H9 (cell line): ENCODE results near the gene ERVV-1. TPM values are rescaled to one million over a fixed set of nuclear protein-coding genes. Genes with fewer than 3 reads are reported as not detected.

Experiments used
- DNase-seq: peaks from one replicate; pipeline ENCODE4 v3.0.0-alpha.2; 2017
- H2AFZ ChIP-seq: one replicate; pipeline ENCODE4 v1.6.1; 2013; ENCODE audit warnings: mild to moderate bottlenecking, low read length, control low read depth, moderate library complexity
- H2AK5ac ChIP-seq: 2 replicates; pipeline ENCODE4 v1.6.1; 2013; ENCODE audit warnings: low read length, control low read depth, mixed read lengths; ENCODE audit not compliant: insufficient read length
- H2BK120ac ChIP-seq: one replicate; pipeline ENCODE4 v1.6.1; 2013; ENCODE audit warnings: low read depth, mild to moderate bottlenecking, low read length, control low read depth, inconsistent platforms; ENCODE audit not compliant: poor library complexity, severe bottlenecking
- H2BK12ac ChIP-seq: 2 replicates; pipeline ENCODE4 v1.6.1; 2013; ENCODE audit warnings: low read length, control low read depth, mixed read lengths, low read depth; ENCODE audit not compliant: insufficient read length
- H2BK15ac ChIP-seq: 2 replicates; pipeline ENCODE4 v1.6.1; 2013; ENCODE audit warnings: low read depth, low read length, control low read depth
- H2BK20ac ChIP-seq: one replicate; pipeline ENCODE4 v1.6.1; 2013; ENCODE audit warnings: low read depth, mild to moderate bottlenecking, low read length, control low read depth, inconsistent platforms; ENCODE audit not compliant: poor library complexity, severe bottlenecking
- H2BK5ac ChIP-seq: 2 replicates; pipeline ENCODE4 v1.6.1; 2013; ENCODE audit warnings: low read length, control low read depth, mixed read lengths; ENCODE audit not compliant: insufficient read length
- H3K14ac ChIP-seq: 2 replicates; pipeline ENCODE4 v1.6.1; 2013; ENCODE audit warnings: low read length, control low read depth; ENCODE audit not compliant: insufficient read depth
- H3K18ac ChIP-seq: 2 replicates; pipeline ENCODE4 v1.6.1; 2013; ENCODE audit warnings: low read depth, mild to moderate bottlenecking, mixed read lengths, low read length, control low read depth; ENCODE audit not compliant: insufficient read length
- H3K23ac ChIP-seq: 2 replicates; pipeline ENCODE4 v1.6.1; 2013; ENCODE audit warnings: low read length, control low read depth, mixed read lengths, low read depth; ENCODE audit not compliant: insufficient read length
- H3K23me2 ChIP-seq: 2 replicates; pipeline ENCODE4 v1.6.1; 2013; ENCODE audit warnings: low read depth, mild to moderate bottlenecking, mixed read lengths, low read length, control low read depth; ENCODE audit not compliant: insufficient read length, poor library complexity, severe bottlenecking
- H3K27ac ChIP-seq: 2 replicates; pipeline ENCODE4 v1.5.1; 2013; ENCODE audit warnings: low read length, control low read depth, mixed read lengths, low read depth; ENCODE audit not compliant: insufficient read length
- H3K27me3 ChIP-seq: 2 replicates; pipeline ENCODE4 v1.6.1; 2013; ENCODE audit warnings: low read length, control low read depth, inconsistent platforms; ENCODE audit not compliant: insufficient read depth
- H3K4ac ChIP-seq: 2 replicates; pipeline ENCODE4 v1.6.1; 2013; ENCODE audit warnings: low read depth, mild to moderate bottlenecking, control low read depth, inconsistent platforms, low read length, moderate library complexity
- H3K4me1 ChIP-seq: 2 replicates; pipeline ENCODE4 v1.6.1; 2013; ENCODE audit warnings: low read length, control low read depth, inconsistent platforms; ENCODE audit not compliant: insufficient read depth
- H3K4me2 ChIP-seq: 2 replicates; pipeline ENCODE4 v1.6.1; 2013; ENCODE audit warnings: low read length, control low read depth, mixed read lengths; ENCODE audit not compliant: insufficient read length, insufficient read depth
- H3K56ac ChIP-seq: 2 replicates; pipeline ENCODE4 v1.6.1; 2013; ENCODE audit warnings: low read depth, mild to moderate bottlenecking, mixed read lengths, low read length, control low read depth; ENCODE audit not compliant: insufficient read length
- H3K79me1 ChIP-seq: 2 replicates; pipeline ENCODE4 v1.6.1; 2013; ENCODE audit warnings: low read depth, mild to moderate bottlenecking, moderate library complexity, low read length, control low read depth, inconsistent platforms; ENCODE audit not compliant: insufficient read depth, poor library complexity, severe bottlenecking
- H3K79me2 ChIP-seq: 2 replicates; pipeline ENCODE4 v1.6.1; 2013; ENCODE audit warnings: low read length, control low read depth, inconsistent platforms; ENCODE audit not compliant: insufficient read depth
- H3K9ac ChIP-seq: 2 replicates; pipeline ENCODE4 v1.6.1; 2013; ENCODE audit warnings: low read length, control low read depth, mixed read lengths; ENCODE audit not compliant: insufficient read length; ENCODE audit errors: extremely low read depth
- H3K9me3 ChIP-seq: one replicate; pipeline ENCODE4 v1.6.1; 2013; ENCODE audit warnings: low read depth, low read length, inconsistent platforms; ENCODE audit not compliant: control insufficient read depth
- H3T11ph ChIP-seq: one replicate; pipeline ENCODE4 v1.6.1; 2013; ENCODE audit warnings: mild to moderate bottlenecking, low read length, control low read depth, inconsistent platforms
- H4K20me1 ChIP-seq: one replicate; pipeline ENCODE4 v1.6.1; 2013; ENCODE audit not compliant: control insufficient read depth, insufficient read length, insufficient read depth
- H4K5ac ChIP-seq: 2 replicates; pipeline ENCODE4 v1.6.1; 2013; ENCODE audit warnings: low read depth, mild to moderate bottlenecking, mixed read lengths, low read length, control low read depth; ENCODE audit not compliant: insufficient read length
- H4K8ac ChIP-seq: replicated peaks from 2 replicates; pipeline ENCODE4 v1.6.1; 2013; ENCODE audit warnings: low read length, control low read depth, mixed read lengths, low read depth; ENCODE audit not compliant: insufficient read length
- H4K91ac ChIP-seq: 2 replicates; pipeline ENCODE4 v1.6.1; 2013; ENCODE audit warnings: low read depth, mild to moderate bottlenecking, moderate library complexity, mixed read lengths, low read length, control low read depth; ENCODE audit not compliant: insufficient read length
- H3K27ac Mint-ChIP-seq, 3 experiments: 2 replicates in 2 of 3; 3 replicates in 1 of 3; pipeline ENCODE4 v1.8.0; 2020 to 2021; ENCODE audit warnings: mixed read lengths in 3 of 3, mild to moderate bottlenecking in 1 of 3, moderate library complexity in 1 of 3
- H3K27me3 Mint-ChIP-seq: 2 replicates; pipeline ENCODE4 v1.8.0; 2021; ENCODE audit warnings: low read depth, mild to moderate bottlenecking, moderate library complexity, mixed read lengths
- H3K36me3 Mint-ChIP-seq, 3 experiments: 2 replicates in 2 of 3; 3 replicates in 1 of 3; pipeline ENCODE4 v1.8.0; 2020 to 2021; ENCODE audit warnings: low read depth in 3 of 3, mixed read lengths in 3 of 3; ENCODE audit not compliant: insufficient read depth in 1 of 3
- H3K4me1 Mint-ChIP-seq, 2 experiments: 2 replicates each; pipeline ENCODE4 v1.8.0; 2020; ENCODE audit warnings: mixed read lengths in 2 of 2
- H3K4me3 Mint-ChIP-seq, 2 experiments: 2 replicates in 1 of 2; 3 replicates in 1 of 2; pipeline ENCODE4 v1.8.0; 2020 to 2021; ENCODE audit warnings: mild to moderate bottlenecking in 2 of 2, mixed read lengths in 2 of 2, moderate library complexity in 1 of 2
- H3K9me3 Mint-ChIP-seq, 2 experiments: 2 replicates in 1 of 2; 3 replicates in 1 of 2; pipeline ENCODE4 v1.8.0; 2020; ENCODE audit warnings: mild to moderate bottlenecking in 2 of 2, mixed read lengths in 2 of 2, moderate library complexity in 1 of 2
- CTCF ChIP-seq: fragments of 200-600 bp; sonication (generic); conservative IDR thresholded peaks from 3 replicates; pipeline ENCODE4 v1.8.0; 2021; ENCODE audit warnings: antibody characterized with exemption, mild to moderate bottlenecking
- WGBS: extraction: QIAGEN DNeasy Blood & Tissue Kit; methylation state at CpG from one replicate; pipeline ENCODE4 v1.1.7; 2013; ENCODE audit warnings: missing lambda C conversion rate, low lambda C conversion rate, mixed read lengths; ENCODE audit not compliant: insufficient read length; ENCODE audit errors: extremely low coverage; 5-methylcytosine and 5-hydroxymethylcytosine counted together
- total RNA-seq: library from RNA; stranded (reverse); gene quantifications from 2 replicates; pipeline ENCODE4 v1.2.1, GENCODE V29; 2021

The ERVV-1 gene
- total RNA-seq, 1 experiment from 2014 or later, result not detected

- H2BK15ac ChIP-seq, result no peak overlapping the region
- H3K23me2 ChIP-seq, result peaks cover 10% of the 10 kb centered on the region
- no peak overlapping the region for H3K56ac ChIP-seq
- no peak overlapping the region for H3K18ac ChIP-seq
- no peaks in the 10 kb centered on the region for H3K4me1 ChIP-seq
- no peaks in the 10 kb centered on the region for H3K79me1 ChIP-seq
- H3T11ph ChIP-seq, result no peak overlapping the region
- no peaks in the 10 kb centered on the region for H3K9me3 ChIP-seq
- no peak for DNase-seq
- H2BK5ac ChIP-seq, result no peak overlapping the region
- no peak overlapping the region for H2BK20ac ChIP-seq
- H3K23ac ChIP-seq, result no peak overlapping the region
- no peak overlapping the region for H4K8ac ChIP-seq
- no peaks in the 10 kb centered on the region for H4K20me1 ChIP-seq
- no peak overlapping the region for H3K4ac ChIP-seq
- Mint-ChIP-seq H3K9me3 (0 out of 5 replicates have a peak, but pooled peaks cover 2 to 6% of the 10 kb centered on the region in 2 experiments), H3K27me3 (peaks cover 60% of the 10 kb centered on the region), H3K4me3 (peak overlapping the region in 1 of 2 experiments; percentile 48; a peak in 2 of 5 replicates), H3K27ac (no peak overlapping the region; a peak in 1 of 7 replicates), H3K4me1 (peaks cover 15 to 18% of the 10 kb centered on the region in 2 experiments), H3K36me3 (no peaks in the 10 kb centered on the region)
- H3K14ac ChIP-seq, result no peak overlapping the region
- H4K5ac ChIP-seq, result no peak overlapping the region
- WGBS, result no CpG with 5 or more reads among the region's 9 CpGs
- peaks cover 4% of the 10 kb centered on the region; the same call in 1 of the 2 replicates for H3K27me3 ChIP-seq
- H2AK5ac ChIP-seq, result no peak overlapping the region
- no peaks in the 10 kb centered on the region for H3K79me2 ChIP-seq
- H2BK120ac ChIP-seq, result no peak overlapping the region
- H2BK12ac ChIP-seq, result no peak overlapping the region
- no peak overlapping the region for H4K91ac ChIP-seq
- no peak overlapping the region for H2AFZ ChIP-seq
- no peak for TF ChIP-seq CTCF
- no peak overlapping the region for H3K27ac ChIP-seq
- peak overlapping the region; percentile 29 for H3K4me2 ChIP-seq
- no peak overlapping the region for H3K9ac ChIP-seq
Observed at GRCh38 chr19:52997975-52998374, 15.7 kb upstream of the ERVV-1 start.
